Erythroblast (primary cell): ENCODE results near the gene BICRA.

Experiments used
- GATA1 ChIP-seq: IDR thresholded peaks from 2 replicates; pipeline ENCODE4 v1.6.1; 2011; ENCODE audit warnings: low read depth, mild to moderate bottlenecking, control low read depth, low read length, moderate library complexity
- POLR2A ChIP-seq: IDR thresholded peaks from 2 replicates; pipeline ENCODE4 v1.6.1; 2011; ENCODE audit warnings: mild to moderate bottlenecking, low read length

DNA sequence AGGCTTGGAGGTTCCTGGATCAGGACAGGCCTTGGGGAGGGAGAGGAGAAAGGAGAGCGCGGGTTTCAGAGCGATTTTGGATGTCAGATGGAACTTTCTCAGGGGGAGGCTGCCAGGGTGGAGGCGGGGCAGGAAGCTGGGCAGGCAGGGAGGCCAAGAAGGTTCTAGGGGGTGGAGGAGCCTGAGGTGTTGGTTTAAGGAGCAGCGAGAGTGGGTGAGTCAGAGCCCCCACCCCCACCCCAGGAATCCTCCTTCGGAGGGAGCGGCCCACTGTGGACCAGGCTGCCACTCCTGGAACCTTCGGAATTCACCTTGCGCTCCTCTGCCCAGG lies 120.5 kb downstream of the BICRA start:
- TF ChIP-seq POLR2A (no peak), GATA1 (no peak)
